Activated CD4-positive, alpha-beta T cell treated with anti-CD3 and anti-CD28 coated beads, Interleukin-2, amount 10 ng/mL, durations not matched to agents 7 days and 5 days (primary cell): ENCODE measurements around the gene MRGPRX4. TPM values are rescaled to one million over a fixed set of nuclear protein-coding genes. Genes with fewer than 3 reads are reported as not detected.
"Not testable (repeated sequence)": the region's sequence is repeated elsewhere in the genome, so short reads cannot be mapped to it uniquely, and the experiment has no call there.

ENCODE experiments used
- CTCF ChIA-PET: fragments of 350-600 bp; sonication (Branson Sonifier 250); formaldehyde crosslinking; loops from one replicate; lab custom pipeline; 2021; ENCODE audit warnings: antibody characterized with exemption; lab: Charles Lee
- POLR2A ChIA-PET: fragments of 350-600 bp; sonication (Branson Sonifier 250); formaldehyde crosslinking; loops from one replicate; lab custom pipeline; 2021; ENCODE audit warnings: antibody characterized with exemption; lab: Charles Lee
- DNase-seq: peaks from one replicate; pipeline ENCODE4 v3.0.0-alpha.2; 2020
- H3K27ac Mint-ChIP-seq: one replicate; pipeline ENCODE4 v1.8.0; 2021; ENCODE audit warnings: mild to moderate bottlenecking, moderate library complexity, mixed read lengths
- H3K27me3 Mint-ChIP-seq: one replicate; pipeline ENCODE4 v1.8.0; 2021; ENCODE audit warnings: mixed read lengths
- H3K36me3 Mint-ChIP-seq: one replicate; pipeline ENCODE4 v1.8.0; 2021; ENCODE audit warnings: low read depth, mixed read lengths
- H3K4me1 Mint-ChIP-seq: one replicate; pipeline ENCODE4 v1.8.0; 2021; ENCODE audit warnings: mixed read lengths
- H3K4me3 Mint-ChIP-seq: one replicate; pipeline ENCODE4 v1.8.0; 2021; ENCODE audit warnings: mild to moderate bottlenecking, moderate library complexity, mixed read lengths
- H3K9me3 Mint-ChIP-seq: one replicate; pipeline ENCODE4 v1.8.0; 2021; ENCODE audit warnings: mixed read lengths
- total RNA-seq, 2 experiments: library from RNA; stranded (reverse); gene quantifications; one replicate each; pipeline ENCODE4 v1.2.3, GENCODE V29; 2021

Gene MRGPRX4
- total RNA-seq: not detected

- ChIA-PET POLR2A (no interaction called here), CTCF (no interaction called here)
- H3K27ac Mint-ChIP-seq: no peak within 1 kb of the TSS
- no peaks in the 10 kb centered on the region for H3K9me3 Mint-ChIP-seq
- no peaks in the 10 kb centered on the region for H3K36me3 Mint-ChIP-seq
- peaks cover 38% of the 10 kb centered on the region for H3K27me3 Mint-ChIP-seq
- H3K4me3 Mint-ChIP-seq: no peak within 1 kb of the TSS
- no peaks in the 10 kb centered on the region for H3K4me1 Mint-ChIP-seq
- DNase-seq: no peak
Observed at GRCh38 chr11:18172666-18173065, at the start of gene MRGPRX4. Gene MRGPRX4 (plus strand): TSS chr11:18172837. CDS start chr11:18173257, 420 bp downstream.

GRCh38 chr11:18131115-18131514 lies 41.5 kb upstream of the MRGPRX4 start:
- CTCF ChIA-PET, H3K27ac Mint-ChIP-seq, H3K4me1 Mint-ChIP-seq, H3K4me3 Mint-ChIP-seq, DNase-seq, H3K9me3 Mint-ChIP-seq, POLR2A ChIA-PET, H3K36me3 Mint-ChIP-seq: not testable (repeated sequence)
- H3K27me3 Mint-ChIP-seq: peaks cover 48% of the 10 kb centered on the region

DNA sequence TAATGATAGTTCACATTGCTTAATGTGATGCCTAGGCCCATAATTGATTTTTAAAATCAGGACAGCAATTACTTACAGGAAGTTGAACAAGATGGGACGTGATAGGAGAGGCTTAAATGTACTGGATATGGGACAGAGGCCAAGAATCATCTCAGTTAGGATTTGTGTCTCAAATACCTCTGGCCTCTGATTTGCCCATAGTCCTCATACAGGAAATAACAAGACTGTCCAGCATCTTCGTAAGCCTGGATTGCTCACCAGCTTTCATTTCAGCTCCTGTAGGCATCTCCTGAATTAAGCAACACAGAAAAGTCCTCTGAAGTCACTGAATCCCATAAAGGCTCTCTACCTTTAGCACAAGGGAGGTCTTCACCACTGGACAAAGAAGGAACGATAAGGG lies 40.3 kb upstream of the MRGPRX4 start, which contains the start of gene MRGPRX3:
Gene MRGPRX3 (plus strand): TSS at position 231 of the 400 bp plus-strand sequence. CDS start 4,632 bp downstream, outside the sequence.
- Mint-ChIP-seq H3K27me3 (peaks cover 46% of the 10 kb centered on the region), H3K9me3 (no peaks in the 10 kb centered on the region), H3K36me3 (no peaks in the 10 kb centered on the region), H3K4me1 (no peaks in the 10 kb centered on the region), H3K27ac (no peak within 1 kb of the TSS), H3K4me3 (no peak within 1 kb of the TSS)
- no peak for DNase-seq
- CTCF ChIA-PET: no interaction called here
- POLR2A ChIA-PET: no interaction called here

DNA sequence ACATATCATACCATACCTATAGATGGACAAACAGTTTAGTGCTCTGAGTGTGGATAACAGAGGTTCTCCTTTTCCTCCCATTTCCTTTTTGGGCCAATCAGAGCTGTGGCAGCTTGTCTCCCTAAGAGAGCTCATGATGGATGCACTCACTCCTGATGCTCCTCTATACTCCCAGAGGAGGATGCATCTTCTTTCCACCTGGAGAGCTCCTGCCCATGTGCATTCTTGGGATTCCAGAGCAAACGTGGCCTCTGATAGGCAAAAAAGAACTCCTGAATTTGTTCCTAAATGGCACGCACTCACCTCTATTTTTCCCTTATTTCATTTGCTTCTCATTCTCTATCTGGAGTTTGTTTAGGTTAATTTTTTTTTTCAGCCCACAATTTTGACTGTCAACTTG lies 37.3 kb upstream of the MRGPRX4 start:
- no peak overlapping the region for H3K4me3 Mint-ChIP-seq
- CTCF ChIA-PET: no interaction called here
- H3K27ac Mint-ChIP-seq: no peak overlapping the region
- DNase-seq: no peak
- POLR2A ChIA-PET: no interaction called here
- H3K27me3 Mint-ChIP-seq: peaks cover 38% of the 10 kb centered on the region
- no peaks in the 10 kb centered on the region for H3K36me3 Mint-ChIP-seq
- H3K9me3 Mint-ChIP-seq: no peaks in the 10 kb centered on the region
- no peaks in the 10 kb centered on the region for H3K4me1 Mint-ChIP-seq

DNA sequence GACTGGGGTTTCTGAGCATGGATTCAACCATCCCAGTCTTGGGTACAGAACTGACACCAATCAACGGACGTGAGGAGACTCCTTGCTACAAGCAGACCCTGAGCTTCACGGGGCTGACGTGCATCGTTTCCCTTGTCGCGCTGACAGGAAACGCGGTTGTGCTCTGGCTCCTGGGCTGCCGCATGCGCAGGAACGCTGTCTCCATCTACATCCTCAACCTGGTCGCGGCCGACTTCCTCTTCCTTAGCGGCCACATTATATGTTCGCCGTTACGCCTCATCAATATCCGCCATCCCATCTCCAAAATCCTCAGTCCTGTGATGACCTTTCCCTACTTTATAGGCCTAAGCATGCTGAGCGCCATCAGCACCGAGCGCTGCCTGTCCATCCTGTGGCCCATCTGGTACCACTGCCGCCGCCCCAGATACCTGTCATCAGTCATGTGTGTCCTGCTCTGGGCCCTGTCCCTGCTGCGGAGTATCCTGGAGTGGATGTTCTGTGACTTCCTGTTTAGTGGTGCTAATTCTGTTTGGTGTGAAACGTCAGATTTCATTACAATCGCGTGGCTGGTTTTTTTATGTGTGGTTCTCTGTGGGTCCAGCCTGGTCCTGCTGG lies 35.3 kb upstream of the MRGPRX4 start:
- DNase-seq: no peak
- no peak overlapping the region for H3K4me3 Mint-ChIP-seq
- no peaks in the 10 kb centered on the region for H3K4me1 Mint-ChIP-seq
- ChIA-PET POLR2A (no interaction called here), CTCF (no interaction called here)
- no peaks in the 10 kb centered on the region for H3K36me3 Mint-ChIP-seq
- no peaks in the 10 kb centered on the region for H3K9me3 Mint-ChIP-seq
- H3K27me3 Mint-ChIP-seq: peaks cover 34% of the 10 kb centered on the region
- no peak overlapping the region for H3K27ac Mint-ChIP-seq

DNA sequence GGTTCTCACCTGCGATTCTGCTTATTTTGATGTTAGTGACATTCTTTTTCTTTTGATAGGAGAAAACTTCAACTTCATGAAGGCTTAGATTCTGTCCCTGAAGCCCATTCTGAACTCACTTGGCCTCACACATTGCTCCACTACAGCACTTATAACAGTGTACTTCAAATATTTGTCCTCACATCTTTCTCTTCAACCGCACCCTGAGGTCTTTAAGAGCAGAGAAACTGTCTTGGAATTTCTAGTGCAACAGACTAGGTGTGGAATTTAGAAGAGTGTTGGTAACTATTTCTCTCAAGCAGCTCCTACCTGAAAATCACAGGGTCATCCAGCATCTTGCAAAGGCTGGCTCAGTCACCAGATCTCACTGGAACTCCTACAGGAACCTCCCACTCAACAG lies 32.5 kb upstream of the MRGPRX4 start:
- H3K4me1 Mint-ChIP-seq: no peaks in the 10 kb centered on the region
- POLR2A ChIA-PET: no interaction called here

DNA sequence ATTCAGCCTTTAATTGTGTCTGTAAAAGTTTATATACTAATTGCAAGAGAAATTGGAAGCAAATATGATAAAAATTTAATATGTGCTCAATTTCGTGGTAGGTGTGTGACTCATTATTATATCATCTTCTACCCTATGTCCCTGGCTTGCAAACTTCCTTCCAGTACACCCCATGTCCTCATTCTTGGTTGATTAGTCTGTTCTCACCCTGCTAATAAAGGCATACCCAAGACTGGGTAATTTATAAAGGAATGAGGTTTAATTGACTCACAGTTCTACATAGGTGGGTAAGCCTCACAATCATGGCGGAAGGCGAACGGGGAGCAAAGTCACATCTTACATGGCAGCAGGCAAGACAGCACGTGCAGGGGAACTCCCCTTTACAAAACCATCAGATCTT lies 28.4 kb upstream of the MRGPRX4 start:
- peaks cover 32% of the 10 kb centered on the region for H3K27me3 Mint-ChIP-seq
- H3K4me3 Mint-ChIP-seq: no peak overlapping the region
- POLR2A ChIA-PET: no interaction called here
- no peaks in the 10 kb centered on the region for H3K9me3 Mint-ChIP-seq
- no peaks in the 10 kb centered on the region for H3K36me3 Mint-ChIP-seq
- no peak overlapping the region for H3K27ac Mint-ChIP-seq
- H3K4me1 Mint-ChIP-seq: peaks cover 8% of the 10 kb centered on the region
- CTCF ChIA-PET: no interaction called here
- DNase-seq: no peak

More for the DNA sequence above, 32.5 kb upstream of the MRGPRX4 start:
- Mint-ChIP-seq H3K9me3 (no peaks in the 10 kb centered on the region), H3K4me3 (no peak overlapping the region), H3K27me3 (peaks cover 31% of the 10 kb centered on the region), H3K36me3 (no peaks in the 10 kb centered on the region), H3K27ac (no peak overlapping the region)
- CTCF ChIA-PET: no interaction called here
- no peak for DNase-seq

DNA sequence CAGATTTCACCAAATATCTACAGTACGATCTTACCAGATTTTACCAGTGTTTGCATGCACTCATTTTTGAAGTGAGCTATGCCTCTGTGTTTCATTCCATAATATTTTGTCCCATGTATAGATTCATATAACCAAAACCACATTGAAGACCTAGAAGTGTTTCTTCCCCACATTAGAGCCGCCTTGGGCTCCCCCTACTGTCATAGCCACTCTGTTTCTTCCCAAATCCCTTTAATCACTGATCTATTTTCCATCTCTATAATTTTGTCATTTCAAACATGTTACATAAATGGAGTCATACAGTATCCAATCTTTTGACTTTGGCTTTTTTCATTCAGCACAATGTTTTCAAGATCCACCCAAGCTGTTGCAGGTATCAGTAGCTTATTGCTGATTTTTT lies 27.6 kb upstream of the MRGPRX4 start:
- peaks cover 8% of the 10 kb centered on the region for H3K4me1 Mint-ChIP-seq
- no peaks in the 10 kb centered on the region for H3K36me3 Mint-ChIP-seq
- no peak overlapping the region for H3K4me3 Mint-ChIP-seq
- H3K9me3 Mint-ChIP-seq: no peaks in the 10 kb centered on the region
- ChIA-PET CTCF (no interaction called here), POLR2A (no interaction called here)
- H3K27ac Mint-ChIP-seq: no peak overlapping the region
- peaks cover 34% of the 10 kb centered on the region for H3K27me3 Mint-ChIP-seq
- DNase-seq: no peak

- H3K9me3 Mint-ChIP-seq: no peaks in the 10 kb centered on the region
- no peaks in the 10 kb centered on the region for H3K36me3 Mint-ChIP-seq
- no peak overlapping the region for H3K4me3 Mint-ChIP-seq
- peaks cover 39% of the 10 kb centered on the region for H3K27me3 Mint-ChIP-seq
- no peak overlapping the region for H3K27ac Mint-ChIP-seq
- H3K4me1 Mint-ChIP-seq: peaks cover 8% of the 10 kb centered on the region
- DNase-seq: no peak
- POLR2A ChIA-PET: no interaction called here
- CTCF ChIA-PET: no interaction called here
Observed at GRCh38 chr11:18145837-18146236, 26.8 kb upstream of the MRGPRX4 start.

DNA sequence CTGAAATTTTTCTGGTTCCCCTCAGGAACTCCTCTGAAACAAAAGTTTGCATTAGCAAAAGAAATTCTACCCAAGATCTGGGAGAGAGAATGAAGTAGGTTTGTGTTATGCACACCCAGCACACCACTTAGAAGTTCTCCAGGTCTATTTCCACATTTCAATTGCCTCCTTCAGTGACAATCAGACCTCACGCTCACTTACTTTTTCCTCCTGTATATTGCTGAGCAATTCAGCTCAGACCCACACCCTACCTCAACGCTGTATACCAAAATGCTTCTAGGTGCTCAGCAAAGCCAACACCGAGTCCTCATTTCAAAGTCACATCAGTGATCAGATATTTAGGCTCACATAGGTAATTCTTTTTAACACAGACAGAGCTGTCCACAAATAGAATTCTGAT lies 21.1 kb upstream of the MRGPRX4 start:
- H3K4me3 Mint-ChIP-seq: no peak overlapping the region
- no peaks in the 10 kb centered on the region for H3K4me1 Mint-ChIP-seq
- DNase-seq: no peak
- H3K27ac Mint-ChIP-seq: no peak overlapping the region
- H3K27me3 Mint-ChIP-seq: peaks cover 32% of the 10 kb centered on the region
- H3K9me3 Mint-ChIP-seq: peaks cover 2% of the 10 kb centered on the region
- ChIA-PET POLR2A (no interaction called here), CTCF (interaction anchor here (0.6 kb wide), 1 partner anchor 13 kb away, joined by 4 read pairs; no protein-coding TSS in a partner anchor)
- no peaks in the 10 kb centered on the region for H3K36me3 Mint-ChIP-seq

- Mint-ChIP-seq H3K27me3 (peaks cover 43% of the 10 kb centered on the region), H3K4me1 (peaks cover 6% of the 10 kb centered on the region), H3K27ac (no peak overlapping the region), H3K4me3 (no peak overlapping the region), H3K36me3 (no peaks in the 10 kb centered on the region), H3K9me3 (no peaks in the 10 kb centered on the region)
- ChIA-PET CTCF (no interaction called here), POLR2A (no interaction called here)
- no peak for DNase-seq
Observed at GRCh38 chr11:18168372-18168771, 4.3 kb upstream of the MRGPRX4 start.

DNA sequence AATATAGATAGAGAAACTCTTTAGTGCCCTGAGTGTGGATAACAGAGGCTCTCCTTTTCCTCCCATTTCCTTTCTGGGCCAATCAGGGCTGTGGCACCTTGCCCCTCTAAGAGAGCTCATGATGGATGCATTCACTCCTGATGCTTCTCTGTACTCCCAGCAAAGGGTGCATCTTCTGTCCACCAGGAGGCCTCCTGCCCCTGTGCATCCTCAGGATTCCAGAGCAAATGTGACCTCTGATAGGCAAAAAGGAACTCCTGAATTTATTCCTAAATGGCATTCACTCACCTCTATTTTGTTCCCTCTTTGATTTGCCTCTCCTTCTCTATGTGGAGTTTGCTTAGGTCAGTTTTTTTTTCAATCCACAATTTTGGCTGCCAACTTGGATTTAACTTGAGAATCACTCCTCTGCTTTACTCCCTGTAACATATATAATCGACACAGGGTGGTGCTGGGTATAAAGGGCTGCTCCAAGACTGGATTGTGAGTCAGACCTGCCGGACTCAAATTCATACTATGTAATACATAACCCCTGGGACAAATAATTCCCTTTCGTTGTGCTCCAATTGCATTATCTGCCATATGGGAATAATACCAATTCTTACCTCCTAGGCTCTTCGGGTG lies 1.1 kb upstream of the MRGPRX4 start:
- no peak overlapping the region for H3K27ac Mint-ChIP-seq
- H3K27me3 Mint-ChIP-seq: peaks cover 38% of the 10 kb centered on the region
- CTCF ChIA-PET: no interaction called here
- H3K4me3 Mint-ChIP-seq: no peak overlapping the region
- no peaks in the 10 kb centered on the region for H3K4me1 Mint-ChIP-seq
- DNase-seq: no peak
- H3K9me3 Mint-ChIP-seq: no peaks in the 10 kb centered on the region
- POLR2A ChIA-PET: no interaction called here
- no peaks in the 10 kb centered on the region for H3K36me3 Mint-ChIP-seq

- Mint-ChIP-seq H3K4me3 (no peak overlapping the region), H3K27ac (no peak overlapping the region), H3K4me1 (no peaks in the 10 kb centered on the region), H3K9me3 (no peaks in the 10 kb centered on the region), H3K36me3 (no peaks in the 10 kb centered on the region), H3K27me3 (peaks cover 36% of the 10 kb centered on the region)
- CTCF ChIA-PET: no interaction called here
- no peak for DNase-seq
- POLR2A ChIA-PET: no interaction called here
Observed at GRCh38 chr11:18173225-18173866, 709 bp downstream of the MRGPRX4 start.
